WTC11 (cell line): ENCODE data around the gene MRPL10. TPM values are rescaled to one million over a fixed set of nuclear protein-coding genes. Genes with fewer than 3 reads are reported as not detected.
A peak's percentile ranks its signal among the peaks of the same experiment; 100 is the strongest.

Experiments used
- ARID4B ChIP-seq: sonication (generic); formaldehyde crosslinking; IDR thresholded peaks from 2 replicates; pipeline ENCODE4 v1.8.0; 2023; ENCODE audit warnings: missing genetic modification reagents, mild to moderate bottlenecking, borderline replicate concordance
- ATF6 ChIP-seq: sonication (generic); formaldehyde crosslinking; IDR thresholded peaks from 2 replicates; pipeline ENCODE4 v1.8.1; 2023; ENCODE audit warnings: mild to moderate bottlenecking, missing genetic modification reagents
- E2F1 ChIP-seq: sonication (generic); formaldehyde crosslinking; IDR thresholded peaks from 2 replicates; pipeline ENCODE4 v1.8.0; 2022; ENCODE audit warnings: mild to moderate bottlenecking, missing genetic modification reagents
- FOXK1 ChIP-seq: sonication (generic); formaldehyde crosslinking; IDR thresholded peaks from 2 replicates; pipeline ENCODE4 v1.8.0; 2022; ENCODE audit warnings: mild to moderate bottlenecking, moderate library complexity, missing genetic modification reagents
- FOXP1 ChIP-seq: sonication (generic); formaldehyde crosslinking; IDR thresholded peaks from 2 replicates; pipeline ENCODE4 v1.8.0; 2022; ENCODE audit warnings: missing genetic modification reagents, mild to moderate bottlenecking, moderate library complexity, borderline replicate concordance
- GRHL2 ChIP-seq: fragments of 250-450 bp; sonication (Bioruptor Pico); IDR thresholded peaks from 2 replicates; pipeline ENCODE4 v1.8.0; 2022; ENCODE audit warnings: mild to moderate bottlenecking, moderate library complexity; ENCODE audit not compliant: insufficient replicate concordance, severe bottlenecking
- HMGA2 ChIP-seq: fragments of 250-450 bp; sonication (Bioruptor Pico); IDR thresholded peaks from 2 replicates; pipeline ENCODE4 v1.4.0; 2021; ENCODE audit warnings: mild to moderate bottlenecking, moderate library complexity
- NR1H2 ChIP-seq: sonication (generic); formaldehyde crosslinking; IDR thresholded peaks from 2 replicates; pipeline ENCODE4 v1.9.0; 2021; ENCODE audit warnings: mild to moderate bottlenecking, moderate library complexity, missing genetic modification reagents
- NR2C2 ChIP-seq: sonication (generic); formaldehyde crosslinking; IDR thresholded peaks from 2 replicates; pipeline ENCODE4 v1.8.0; 2022; ENCODE audit warnings: mild to moderate bottlenecking, missing genetic modification reagents
- RELA ChIP-seq: sonication (generic); formaldehyde crosslinking; IDR thresholded peaks from 2 replicates; pipeline ENCODE4 v1.8.1; 2022; ENCODE audit warnings: missing genetic modification reagents, mild to moderate bottlenecking, borderline replicate concordance
- SP1 ChIP-seq: sonication (generic); formaldehyde crosslinking; conservative IDR thresholded peaks from 2 replicates; pipeline ENCODE4 v1.8.1; 2022; ENCODE audit warnings: missing genetic modification reagents
- TEAD4 ChIP-seq: sonication (generic); formaldehyde crosslinking; IDR thresholded peaks from 2 replicates; pipeline ENCODE4 v1.8.0; 2022; ENCODE audit warnings: mild to moderate bottlenecking, missing genetic modification reagents
- USF1 ChIP-seq: sonication (generic); formaldehyde crosslinking; IDR thresholded peaks from 2 replicates; pipeline ENCODE4 v1.8.0; 2022; ENCODE audit warnings: mild to moderate bottlenecking, missing genetic modification reagents
- ZBTB43 ChIP-seq: sonication (generic); formaldehyde crosslinking; IDR thresholded peaks from 2 replicates; pipeline ENCODE4 v1.8.1; 2023; ENCODE audit warnings: mild to moderate bottlenecking, missing genetic modification reagents
- ZNF281 ChIP-seq: sonication (generic); formaldehyde crosslinking; IDR thresholded peaks from 2 replicates; pipeline ENCODE4 v1.8.0; 2023; ENCODE audit warnings: mild to moderate bottlenecking, missing genetic modification reagents
- ZNF425 ChIP-seq: fragments of 250-450 bp; sonication (Bioruptor Pico); conservative IDR thresholded peaks from 2 replicates; pipeline ENCODE4 v1.9.0; 2021; ENCODE audit warnings: mild to moderate bottlenecking
- ZNF512 ChIP-seq: sonication (generic); formaldehyde crosslinking; IDR thresholded peaks from 2 replicates; pipeline ENCODE4 v1.8.1; 2022; ENCODE audit warnings: missing genetic modification reagents, borderline replicate concordance
- ZSCAN18 ChIP-seq: fragments of 250-450 bp; sonication (Bioruptor Pico); IDR thresholded peaks from 2 replicates; pipeline ENCODE4 v2.1.2; 2022; ENCODE audit warnings: mild to moderate bottlenecking, moderate library complexity
- total RNA-seq: library from RNA; stranded (reverse); gene quantifications from 3 replicates; pipeline ENCODE4 v1.2.3, GENCODE V29; 2021

MRPL10 gene
- total RNA-seq, 1 experiment from 2014 or later, result 80.1 TPM

- TF ChIP-seq E2F1 (CRISPR knock-in tag) (0 out of 2 replicates have a peak, but pooled peaks have one; percentile 51), RELA (CRISPR knock-in tag) (peak; percentile 94), ZNF425 (no peak), ZSCAN18 (CRISPR knock-in tag) (no peak), ZNF281 (CRISPR knock-in tag) (no peak), ZNF512 (CRISPR knock-in tag) (no peak), TEAD4 (peak; percentile 83), ARID4B (CRISPR knock-in tag) (peak; percentile 82; the same call in 1 of the 2 replicates), USF1 (peak; percentile 81; the same call in 1 of the 2 replicates), ATF6 (CRISPR knock-in tag) (no peak), ZBTB43 (CRISPR knock-in tag) (0 out of 2 replicates have a peak, but pooled peaks have one; percentile 93), FOXK1 (CRISPR knock-in tag) (peak; percentile 73; the same call in 1 of the 2 replicates), NR1H2 (CRISPR knock-in tag) (no peak), FOXP1 (CRISPR knock-in tag) (peak; percentile 98), HMGA2 (CRISPR knock-in tag) (no peak), GRHL2 (no peak), NR2C2 (CRISPR knock-in tag) (peak; percentile 60), SP1 (peak; percentile 38; the same call in 1 of the 2 replicates)
These were observed 16.2 kb upstream of the MRPL10 start (continued) for GRCh38 chr17:47847341-47848197.
